HepG2 (cell line): ENCODE data around the gene ABI3. TPM values are rescaled to one million over a fixed set of nuclear protein-coding genes. Genes with fewer than 3 reads are reported as not detected.

Experiments
- ATAC-seq: fragments of 200-7000 bp; cut with Tn5 transposase; 3 replicates; pipeline ENCODE4 v1.9.1; 2020; ENCODE audit warnings: mild to moderate bottlenecking, moderate library complexity
- BruUV-seq: library from RNA; stranded (reverse); fragments of 400-500 nt; replicated peaks from 2 replicates; lab custom pipeline; 2021; lab: Mats Ljungman, UMichigan
- CTCF ChIA-PET: fragments of 300-600 bp; formaldehyde crosslinking; extraction: SDS; loops from one replicate; lab custom pipeline; 2021; ENCODE audit warnings: low total read pairs, inconsistent platforms, low intra/inter-chr PET ratio; lab: Yijun Ruan, JAX
- POLR2A ChIA-PET: fragments of 350-600 bp; sonication (Branson Sonifier 250); formaldehyde crosslinking; loops from one replicate; lab custom pipeline; 2020; ENCODE audit warnings: antibody characterized with exemption, inconsistent platforms; lab: Yijun Ruan, JAX
- DNase-seq: peaks from one replicate; pipeline ENCODE4 v3.0.0-alpha.2; 2015; ENCODE audit warnings: low spot score
- FAIRE-seq: peaks from 3 replicates; lab custom pipeline; 2011; peaks lifted over from hg19 to GRCh38; lab: Jason Lieb, UNC
- H2AFZ ChIP-seq: one replicate; pipeline ENCODE4 v1.6.1; 2011; ENCODE audit warnings: low read length, inconsistent platforms
- H3K27ac ChIP-seq: fragments of 300-600 bp; 3 replicates; pipeline ENCODE4 v1.8.0; 2011; ENCODE audit warnings: mixed run types, mild to moderate bottlenecking, mixed read lengths, low read length, inconsistent platforms; ENCODE audit not compliant: insufficient read depth; ENCODE audit errors: extremely low read length
- H3K27me3 ChIP-seq, 2 experiments: fragments of 200-600 bp in 1 of 2; 2 replicates in 1 of 2; 3 replicates in 1 of 2; pipeline versions ENCODE4 v1.6.0 to v1.8.0; 2011; ENCODE audit warnings: low read length in 2 of 2, mild to moderate bottlenecking in 2 of 2, moderate library complexity in 2 of 2, inconsistent platforms in 1 of 2; ENCODE audit not compliant: insufficient read depth in 2 of 2, control insufficient read depth in 1 of 2
- H3K36me3 ChIP-seq, 2 experiments: fragments of 200-600 bp in 1 of 2; replicated peaks in 1 of 2; 2 replicates in 1 of 2; 3 replicates in 1 of 2; pipeline versions ENCODE4 v1.5.1 to v1.8.0; 2011; ENCODE audit warnings: low read length in 2 of 2, inconsistent platforms in 1 of 2; ENCODE audit not compliant: insufficient read depth in 2 of 2, control insufficient read depth in 1 of 2
- H3K4me1 ChIP-seq: 2 replicates; pipeline ENCODE4 v1.5.1; 2012; ENCODE audit warnings: low read length, inconsistent platforms; ENCODE audit not compliant: insufficient read depth
- H3K4me2 ChIP-seq: 2 replicates; pipeline ENCODE4 v1.6.0; 2011; ENCODE audit warnings: low read depth, low read length, inconsistent platforms
- H3K4me3 ChIP-seq, 3 experiments: fragments of 200-600 bp in 1 of 3; sonication (generic), shearing (Covaris generic) in 1 of 3; replicated peaks in 1 of 3; 2 replicates each; pipeline ENCODE4 v1.5.1; 2011 to 2016; ENCODE audit warnings: low read length in 3 of 3, inconsistent platforms in 2 of 3, low read depth in 2 of 3, mild to moderate bottlenecking in 2 of 3, control low read depth in 1 of 3, mixed read lengths in 1 of 3; ENCODE audit not compliant: insufficient read depth in 1 of 3
- H3K79me2 ChIP-seq: one replicate; pipeline ENCODE4 v1.6.1; 2011; ENCODE audit warnings: low read length, inconsistent platforms; ENCODE audit not compliant: insufficient read depth
- H3K9ac ChIP-seq: 2 replicates; pipeline ENCODE4 v1.6.0; 2011; ENCODE audit warnings: mild to moderate bottlenecking, low read depth, low read length, inconsistent platforms; ENCODE audit not compliant: insufficient read depth
- H3K9me3 ChIP-seq: 2 replicates; pipeline ENCODE4 v1.5.1; 2012; ENCODE audit warnings: mild to moderate bottlenecking, low read length
- H4K20me1 ChIP-seq: 2 replicates; pipeline ENCODE4 v1.6.0; 2011; ENCODE audit warnings: inconsistent platforms, mild to moderate bottlenecking, low read length, moderate library complexity; ENCODE audit not compliant: insufficient read depth
- ARID3A ChIP-seq: IDR thresholded peaks from 2 replicates; pipeline ENCODE4 v1.6.1; 2012; ENCODE audit warnings: low read depth, low read length, improper control_type of control experiment
- MAFF ChIP-seq: IDR thresholded peaks from 2 replicates; pipeline ENCODE4 v1.6.1; 2011; ENCODE audit warnings: low read depth, low read length, improper control_type of control experiment
- MAFK ChIP-seq, 2 experiments: IDR thresholded peaks in 1 of 2; conservative IDR thresholded peaks in 1 of 2; 2 replicates each; pipeline ENCODE4 v1.6.1; 2011; ENCODE audit warnings: improper control_type of control experiment in 2 of 2, low read length in 2 of 2
- NR2C2 ChIP-seq: sonication (generic); formaldehyde crosslinking; IDR thresholded peaks from 2 replicates; pipeline ENCODE4 v1.4.0; 2020; ENCODE audit warnings: missing genetic modification reagents, mild to moderate bottlenecking, moderate library complexity, borderline replicate concordance
- REST ChIP-seq, 2 experiments: IDR thresholded peaks; 2 replicates each; pipeline ENCODE4 v1.6.1; 2011 to 2012; ENCODE audit warnings: low read length in 2 of 2, borderline replicate concordance in 1 of 2, low read depth in 1 of 2, mild to moderate bottlenecking in 1 of 2, moderate library complexity in 1 of 2
- REXO4 ChIP-seq: sonication (generic); formaldehyde crosslinking; IDR thresholded peaks from 2 replicates; pipeline ENCODE4 v1.8.0; 2022; ENCODE audit warnings: missing genetic modification reagents, mild to moderate bottlenecking, borderline replicate concordance
- ZNF629 ChIP-seq: sonication (generic); formaldehyde crosslinking; conservative IDR thresholded peaks from 2 replicates; pipeline ENCODE4 v1.5.0; 2020; ENCODE audit warnings: missing genetic modification reagents
- WGBS: methylation state at CpG from one replicate; pipeline ENCODE4 v1.1.6; 2017; ENCODE audit warnings: low lambda C conversion rate; 5-methylcytosine and 5-hydroxymethylcytosine counted together
- in situ Hi-C: cut with HindIII; loops from 2 replicates; pipeline ENCODE4 v1.10.0; 2017; ENCODE audit warnings: low pct_unique_long_range_greater_than_20kb; ENCODE audit not compliant: extremely low pct_ligation_motif_present
- intact Hi-C: fragments of 100-400 bp; cut with micrococcal nuclease; formaldehyde crosslinking; loops from one replicate; pipeline ENCODE4 v1.10.0; 2022; ENCODE audit not compliant: unreplicated experiment
- polyA plus RNA-seq, 8 experiments: library from polyadenylated mRNA; depleted of rRNA in 3 of 8; stranded (reverse) in 7 of 8; unstranded in 1 of 8; fragments of >200 nt; fragmentation: Illumina TruSeq in 4 of 8; extraction: Trizol in 4 of 8; gene quantifications; 2 replicates each; pipeline versions ENCODE4 v1.2.1 to v1.2.3, GENCODE V29; 2011 to 2016; ENCODE audit warnings: low read depth in 4 of 8, missing spikeins in 1 of 8, mixed read lengths in 1 of 8; ENCODE audit not compliant: insufficient read depth in 1 of 8
- total RNA-seq, 5 experiments: library from RNA; depleted of rRNA; stranded (reverse); fragments of >200 nt; fragmentation: Illumina TruSeq; extraction: Trizol; gene quantifications; 2 replicates each; pipeline ENCODE4 v1.2.3, GENCODE V29; 2016; ENCODE audit warnings: low read depth in 1 of 5

The ABI3 gene
- total and polyA plus RNA-seq, 2 of the 13 experiments (the other 11 are each of a cell fraction or from before 2014, with no cell fraction given): not detected

GRCh38 chr17:49235896-49236295 is 25.4 kb downstream of the ABI3 start:
- H2AFZ ChIP-seq: no peak overlapping the region
- H3K36me3 ChIP-seq: no peaks in the 10 kb centered on the region
- H4K20me1 ChIP-seq: no peaks in the 10 kb centered on the region
- peaks cover 19% of the 10 kb centered on the region for H3K4me1 ChIP-seq
- H3K9ac ChIP-seq: no peak overlapping the region
- CTCF ChIA-PET: no interaction called here
- DNase-seq (no peak), FAIRE-seq (no peak), ATAC-seq (no peak)
- peaks cover 0 to 10% of the 10 kb centered on the region in 2 experiments; a peak in 4 of 5 replicates for H3K27me3 ChIP-seq
- no peaks in the 10 kb centered on the region for H3K9me3 ChIP-seq
- peak; percentile 40 to 63; a peak in 3 of 4 replicates for TF ChIP-seq MAFK (conservative IDR thresholded peaks at IDR 0.05 in 1 of 2, IDR thresholded peaks at IDR 0.05 in 1 of 2; ENCODE audit: low read length in 2 of 2)
- TF ChIP-seq ZNF629: peak; percentile 73
- peak; percentile 17; the same call in 1 of the 2 replicates for TF ChIP-seq MAFF
- TF ChIP-seq ARID3A: no peak
- intact Hi-C loops: no loop called here
- POLR2A ChIA-PET: no interaction called here
- no peak overlapping the region for H3K4me2 ChIP-seq
- no peak overlapping the region for H3K4me3 ChIP-seq
- in situ Hi-C loops: no loop called here
- no TSS peak for BruUV-seq
- no peaks in the 10 kb centered on the region for H3K79me2 ChIP-seq
- H3K27ac ChIP-seq: no peak overlapping the region
- WGBS: 40% methylated on average over 4 of the region's 4 CpGs

GRCh38 chr17:49239963-49240362 is 29.5 kb downstream of the ABI3 start:
- in situ Hi-C loops (no loop called here), intact Hi-C loops (no loop called here)
- 97% methylated on average over 1 of the region's 1 CpG for WGBS
- FAIRE-seq (no peak), DNase-seq (no peak), ATAC-seq (no peak)
- no peak overlapping the region for H3K4me2 ChIP-seq
- no peak for TF ChIP-seq REST (IDR thresholded peaks at IDR 0.05; ENCODE audit: borderline replicate concordance in 1 of 2, low read depth in 1 of 2, low read length in 2 of 2)
- TF ChIP-seq NR2C2 (CRISPR knock-in tag): no peak
- TF ChIP-seq REXO4 (CRISPR knock-in tag): no peak
- no peaks in the 10 kb centered on the region for H4K20me1 ChIP-seq
- no peaks in the 10 kb centered on the region for H3K9me3 ChIP-seq
- BruUV-seq: no TSS peak
- peaks cover 0 to 11% of the 10 kb centered on the region in 2 experiments; a peak in 4 of 5 replicates for H3K27me3 ChIP-seq
- H3K36me3 ChIP-seq: no peaks in the 10 kb centered on the region
- no peak overlapping the region for H3K9ac ChIP-seq
- H2AFZ ChIP-seq: no peak overlapping the region
- CTCF ChIA-PET: no interaction called here
- H3K27ac ChIP-seq: no peak overlapping the region
- POLR2A ChIA-PET: no interaction called here
- peaks cover 12% of the 10 kb centered on the region for H3K4me1 ChIP-seq
- H3K79me2 ChIP-seq: no peaks in the 10 kb centered on the region
- H3K4me3 ChIP-seq: no peak overlapping the region
